Fibroblast of lung (primary cell): ENCODE data around the gene PRRC2A. TPM values are rescaled to one million over a fixed set of nuclear protein-coding genes. Genes with fewer than 3 reads are reported as not detected.

Experiments used
- DNase-seq, 2 donors: peaks; one replicate each; pipeline versions ENCODE4 v3.0.0 to v3.0.0-alpha.2; 2010; ENCODE audit warnings: low read depth in 2 of 2
- H2AFZ ChIP-seq: 2 replicates; pipeline ENCODE4 v1.5.1; 2012; ENCODE audit warnings: low read length, control low read depth, inconsistent platforms
- H3K27ac ChIP-seq: 2 replicates; pipeline ENCODE4 v1.5.1; 2011; ENCODE audit warnings: low read length, control low read depth; ENCODE audit not compliant: insufficient read depth
- H3K27me3 ChIP-seq: 2 replicates; pipeline ENCODE4 v1.5.1; 2011; ENCODE audit warnings: mild to moderate bottlenecking, low read length; ENCODE audit not compliant: control insufficient read depth, insufficient read depth
- H3K36me3 ChIP-seq: 2 replicates; pipeline ENCODE4 v1.5.1; 2011; ENCODE audit warnings: low read length; ENCODE audit not compliant: control insufficient read depth, insufficient read depth
- H3K4me1 ChIP-seq: 2 replicates; pipeline ENCODE4 v1.5.1; 2011; ENCODE audit warnings: low read length; ENCODE audit not compliant: control insufficient read depth, insufficient read depth; ENCODE audit errors: extremely low read depth
- H3K4me2 ChIP-seq: 2 replicates; pipeline ENCODE4 v1.5.1; 2011; ENCODE audit warnings: low read length, control low read depth; ENCODE audit not compliant: insufficient read depth; ENCODE audit errors: extremely low read depth
- H3K4me3 ChIP-seq, 4 experiments: fragments of 200-600 bp in 1 of 4; sonication (generic) in 1 of 4; replicated peaks in 1 of 4; 2 replicates each; pipeline ENCODE4 v1.5.1; 2011 to 2016; ENCODE audit warnings: low read length in 4 of 4, low read depth in 3 of 4, mild to moderate bottlenecking in 3 of 4, control low read depth in 2 of 4, inconsistent platforms in 1 of 4, mixed read lengths in 1 of 4; ENCODE audit not compliant: insufficient read depth in 1 of 4; ENCODE audit errors: control extremely low read depth in 1 of 4
- H3K79me2 ChIP-seq: 2 replicates; pipeline ENCODE4 v1.5.1; 2012; ENCODE audit warnings: mild to moderate bottlenecking, low read length, inconsistent platforms; ENCODE audit not compliant: control insufficient read depth, insufficient read depth
- H3K9ac ChIP-seq: 2 replicates; pipeline ENCODE4 v1.5.1; 2011; ENCODE audit warnings: mild to moderate bottlenecking, low read length, control low read depth; ENCODE audit not compliant: insufficient read depth
- H3K9me3 ChIP-seq: 2 replicates; pipeline ENCODE4 v1.5.1; 2012; ENCODE audit warnings: low read depth, low read length; ENCODE audit not compliant: control insufficient read depth, insufficient read depth
- H4K20me1 ChIP-seq: 2 replicates; pipeline ENCODE4 v1.5.1; 2011; ENCODE audit warnings: low read length; ENCODE audit not compliant: control insufficient read depth, insufficient read depth; ENCODE audit errors: extremely low read depth
- EZH2 ChIP-seq: IDR thresholded peaks from 2 replicates; pipeline ENCODE4 v1.5.1; 2012; ENCODE audit warnings: low read length, control low read depth, mild to moderate bottlenecking; ENCODE audit errors: missing control alignments
- polyA plus RNA-seq, 2 donors: library from polyadenylated mRNA; depleted of rRNA in 1 of 2; stranded (reverse) in 1 of 2; unstranded in 1 of 2; fragments of >200 nt; gene quantifications; 2 replicates each; pipeline ENCODE4 v1.2.1, GENCODE V29; 2011 to 2012; ENCODE audit warnings: missing spikeins in 1 of 2
- total RNA-seq: library from RNA; depleted of rRNA; stranded (reverse); fragments of >200 nt; gene quantifications from 2 replicates; pipeline ENCODE4 v1.2.1, GENCODE V29; 2014
- TF ChIP-seq, protein P1 (sequence below), 2 donors: IDR thresholded peaks in 1 of 2; conservative IDR thresholded peaks in 1 of 2; 1 replicate in 1 of 2; 2 replicates in 1 of 2; pipeline ENCODE4 v1.5.1; 2011 to 2012; ENCODE audit warnings: low read length in 2 of 2, control low read depth in 1 of 2, inconsistent platforms in 1 of 2, low read depth in 1 of 2, mild to moderate bottlenecking in 1 of 2

PRRC2A gene
- total and polyA plus RNA-seq, 2 donors (not counting 1 experiment from before 2014, with no cell fraction given): 26.9 to 46.6 TPM

GRCh38 chr6:31662124-31662723 is 41.7 kb downstream of the PRRC2A start:
- Histone ChIP-seq H3K79me2 (peaks cover 51% of the 10 kb centered on the region), H3K9me3 (no peaks in the 10 kb centered on the region), H3K9ac (no peak overlapping the region), H2AFZ (no peak overlapping the region), H3K36me3 (peaks cover 7% of the 10 kb centered on the region), H3K4me3 (no peak overlapping the region), H3K27ac (no peak overlapping the region), H3K4me1 (peaks cover 24% of the 10 kb centered on the region), H4K20me1 (no peaks in the 10 kb centered on the region), H3K4me2 (no peak overlapping the region), H3K27me3 (no peaks in the 10 kb centered on the region)
- DNase-seq: no peak
- TF ChIP-seq, protein P1, sequence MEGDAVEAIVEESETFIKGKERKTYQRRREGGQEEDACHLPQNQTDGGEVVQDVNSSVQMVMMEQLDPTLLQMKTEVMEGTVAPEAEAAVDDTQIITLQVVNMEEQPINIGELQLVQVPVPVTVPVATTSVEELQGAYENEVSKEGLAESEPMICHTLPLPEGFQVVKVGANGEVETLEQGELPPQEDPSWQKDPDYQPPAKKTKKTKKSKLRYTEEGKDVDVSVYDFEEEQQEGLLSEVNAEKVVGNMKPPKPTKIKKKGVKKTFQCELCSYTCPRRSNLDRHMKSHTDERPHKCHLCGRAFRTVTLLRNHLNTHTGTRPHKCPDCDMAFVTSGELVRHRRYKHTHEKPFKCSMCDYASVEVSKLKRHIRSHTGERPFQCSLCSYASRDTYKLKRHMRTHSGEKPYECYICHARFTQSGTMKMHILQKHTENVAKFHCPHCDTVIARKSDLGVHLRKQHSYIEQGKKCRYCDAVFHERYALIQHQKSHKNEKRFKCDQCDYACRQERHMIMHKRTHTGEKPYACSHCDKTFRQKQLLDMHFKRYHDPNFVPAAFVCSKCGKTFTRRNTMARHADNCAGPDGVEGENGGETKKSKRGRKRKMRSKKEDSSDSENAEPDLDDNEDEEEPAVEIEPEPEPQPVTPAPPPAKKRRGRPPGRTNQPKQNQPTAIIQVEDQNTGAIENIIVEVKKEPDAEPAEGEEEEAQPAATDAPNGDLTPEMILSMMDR (conservative IDR thresholded peaks at IDR 0.05 in 1 of 2, IDR thresholded peaks at IDR 0.05 in 1 of 2; ENCODE audit: low read depth in 1 of 2, low read length in 2 of 2): no peak
- no peak for TF ChIP-seq EZH2

GRCh38 chr6:31663126-31663960 is 42.8 kb downstream of the PRRC2A start:
- H2AFZ ChIP-seq: no peak overlapping the region
- TF ChIP-seq, protein P1 (conservative IDR thresholded peaks at IDR 0.05 in 1 of 2, IDR thresholded peaks at IDR 0.05 in 1 of 2; ENCODE audit: low read depth in 1 of 2, low read length in 2 of 2): no peak
- no peak for TF ChIP-seq EZH2
- peak overlapping the region; percentile 82 to 94 (median 86) for H3K4me3 ChIP-seq
- H3K9ac ChIP-seq: peak overlapping the region; percentile 32
- no peaks in the 10 kb centered on the region for H3K27me3 ChIP-seq
- H3K4me2 ChIP-seq: peak overlapping the region; percentile 95
- peaks cover 7% of the 10 kb centered on the region for H3K36me3 ChIP-seq
- H3K9me3 ChIP-seq: no peaks in the 10 kb centered on the region
- peaks cover 56% of the 10 kb centered on the region for H3K79me2 ChIP-seq
- no peaks in the 10 kb centered on the region for H4K20me1 ChIP-seq
- peak overlapping the region; percentile 87 for H3K27ac ChIP-seq
- peak; percentile 23 to 34 for DNase-seq
- peaks cover 24% of the 10 kb centered on the region for H3K4me1 ChIP-seq

DNA sequence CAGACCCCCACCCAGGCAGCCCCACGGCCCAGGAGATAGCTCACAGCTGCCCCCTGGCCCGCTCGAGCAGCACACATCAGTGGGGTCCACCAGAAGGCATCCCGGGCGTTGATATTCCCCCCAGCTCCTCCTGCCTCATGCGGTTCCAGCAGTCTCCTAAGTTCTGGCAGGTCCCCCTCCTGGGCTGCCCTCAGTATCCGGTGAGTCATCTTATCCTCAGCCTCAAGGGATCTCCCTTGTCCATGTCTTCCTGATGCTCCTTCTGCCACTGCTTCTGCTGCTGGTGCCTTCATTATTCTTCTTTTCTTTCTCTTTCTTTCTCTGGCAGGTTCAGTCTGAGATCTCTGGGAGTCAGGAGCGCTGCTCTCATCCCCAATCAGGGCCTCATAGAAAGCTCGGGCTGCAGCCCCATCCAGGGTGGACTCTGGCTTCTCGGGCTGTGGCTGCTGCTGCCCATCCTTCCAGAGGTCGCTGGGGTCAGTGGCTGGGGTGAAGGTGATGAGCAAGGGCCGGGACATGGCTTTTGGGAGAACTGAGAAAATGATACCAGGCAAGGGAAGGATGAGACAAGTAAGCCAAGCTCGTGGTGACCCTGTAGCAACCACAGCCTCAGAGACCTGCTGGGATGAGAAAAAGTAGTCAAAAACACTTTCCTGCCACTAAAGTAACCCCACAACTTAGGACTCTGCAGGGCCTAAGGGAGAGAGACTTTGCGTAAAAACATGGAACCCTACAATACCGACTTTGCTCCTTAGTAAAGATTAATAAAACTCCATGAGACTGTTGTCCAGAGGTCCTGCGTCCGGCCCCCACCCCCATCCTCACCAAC is 43.7 kb downstream of the PRRC2A start:
- H3K4me3 ChIP-seq: peak overlapping the region; percentile 82 to 94 (median 86)
- H3K27me3 ChIP-seq: no peaks in the 10 kb centered on the region
- H3K79me2 ChIP-seq: peaks cover 56% of the 10 kb centered on the region
- peaks cover 12% of the 10 kb centered on the region for H3K36me3 ChIP-seq
- peak; percentile 75 to 83 for DNase-seq
- H3K4me1 ChIP-seq: peaks cover 20% of the 10 kb centered on the region
- H4K20me1 ChIP-seq: no peaks in the 10 kb centered on the region
- no peak overlapping the region for H2AFZ ChIP-seq
- peak overlapping the region; percentile 51 for H3K9ac ChIP-seq
- peak overlapping the region; percentile 87 for H3K27ac ChIP-seq
- TF ChIP-seq, protein P1 (conservative IDR thresholded peaks at IDR 0.05 in 1 of 2, IDR thresholded peaks at IDR 0.05 in 1 of 2; ENCODE audit: low read depth in 1 of 2, low read length in 2 of 2): no peak
- TF ChIP-seq EZH2: no peak
- peak overlapping the region; percentile 95 for H3K4me2 ChIP-seq
- no peaks in the 10 kb centered on the region for H3K9me3 ChIP-seq
